ENCODE results near the gene DCAF11.

DCAF11 gene

GRCh38 chr14:24172261-24172860, 57.8 kb downstream of the DCAF11 start:
- in situ Hi-C loops (cut with HindIII; ENCODE audit: low pct_ligation_motif_present, low pct_unique_long_range_greater_than_20kb, low sequenced_read_pairs), result no loop called here
- no peak for DNase-seq

GRCh38 chr14:24172871-24173281, 58.3 kb downstream of the DCAF11 start:
- in situ Hi-C loops (cut with HindIII; ENCODE audit: low pct_ligation_motif_present, low pct_unique_long_range_greater_than_20kb, low sequenced_read_pairs), result no loop called here
- no peak for DNase-seq
